HG02678 (cell line): Measurements from ENCODE around the gene POFUT2.

Experiments used
- ATAC-seq: cut with Tn5 transposase; IDR thresholded peaks from one replicate; pipeline ENCODE4 v1.9.1; 2021; ENCODE audit warnings: mild to moderate bottlenecking, moderate library complexity; ENCODE audit not compliant: unreplicated experiment

Gene POFUT2

GRCh38 chr21:45264912-45265515, 22.7 kb downstream of the POFUT2 start:
- no peak for ATAC-seq

- no peak for ATAC-seq
Observed at GRCh38 chr21:45264146-45264911, 23.4 kb downstream of the POFUT2 start.

GRCh38 chr21:45263534-45263933, 24.2 kb downstream of the POFUT2 start:
- ATAC-seq, result no peak

- ATAC-seq, result no peak
Observed at GRCh38 chr21:45262616-45263015, 25.1 kb downstream of the POFUT2 start.

- no peak for ATAC-seq
Observed at GRCh38 chr21:45262041-45262581, 25.6 kb downstream of the POFUT2 start.

- ATAC-seq, result no peak
Observed at GRCh38 chr21:45261093-45261492, 26.6 kb downstream of the POFUT2 start.

GRCh38 chr21:45260191-45260825, 27.4 kb downstream of the POFUT2 start:
- no peak for ATAC-seq

GRCh38 chr21:45259206-45259840, 28.4 kb downstream of the POFUT2 start:
- ATAC-seq, result no peak

- no peak for ATAC-seq
Observed at GRCh38 chr21:45258466-45258865, 29.2 kb downstream of the POFUT2 start.

- no peak for ATAC-seq
Observed at GRCh38 chr21:45257673-45258341, 29.9 kb downstream of the POFUT2 start.

GRCh38 chr21:45256912-45257672, 30.6 kb downstream of the POFUT2 start:
- ATAC-seq, result no peak

- ATAC-seq, result no peak
Observed at GRCh38 chr21:45256021-45256911, 31.4 kb downstream of the POFUT2 start.

- ATAC-seq, result no peak
Observed at GRCh38 chr21:45255381-45256020, 32.2 kb downstream of the POFUT2 start.

GRCh38 chr21:45254460-45254930, 33.2 kb downstream of the POFUT2 start:
- no peak for ATAC-seq

- no peak for ATAC-seq
Observed at GRCh38 chr21:45253633-45254459, 33.8 kb downstream of the POFUT2 start.

- ATAC-seq, result no peak
Observed at GRCh38 chr21:45253180-45253579, 34.5 kb downstream of the POFUT2 start.

- no peak for ATAC-seq
Observed at GRCh38 chr21:45252448-45252925, 35.2 kb downstream of the POFUT2 start.
